Spleen (tissue), 7 donors: Measurements from ENCODE around the gene MBNL2.

Source experiments
- POLR2A ChIP-seq, 3 donors: fragments of 450-650 bp; IDR thresholded peaks; one replicate each; pipeline ENCODE4 v1.5.1; 2017; ENCODE audit warnings: antibody characterized with exemption in 3 of 3, mild to moderate bottlenecking in 1 of 3
- TF ChIP-seq, protein P1 (sequence below), 11 experiments: fragments of 200-600 bp in 7 of 11; fragments of 450-650 bp in 4 of 11; sonication (generic) in 4 of 11; IDR thresholded peaks in 8 of 11; conservative IDR thresholded peaks in 3 of 11; 1 replicate in 7 of 11; 2 replicates in 4 of 11; pipeline versions ENCODE4 v1.4.0 to v1.8.0; 2016 to 2021; ENCODE audit warnings: antibody characterized with exemption in 11 of 11, inconsistent platforms in 4 of 11, mild to moderate bottlenecking in 1 of 11
- donor health status: DM: no; HTN: no; CAD: no; lungs with moderate emphysema.
- donor health status: DM: no; HTN: no; CAD: no.
- donor health status: DM: no; HTN: no; CAD: no.

GRCh38 chr13:97306106-97306505 lies 84.0 kb downstream of the MBNL2 start:
- TF ChIP-seq, protein P1, sequence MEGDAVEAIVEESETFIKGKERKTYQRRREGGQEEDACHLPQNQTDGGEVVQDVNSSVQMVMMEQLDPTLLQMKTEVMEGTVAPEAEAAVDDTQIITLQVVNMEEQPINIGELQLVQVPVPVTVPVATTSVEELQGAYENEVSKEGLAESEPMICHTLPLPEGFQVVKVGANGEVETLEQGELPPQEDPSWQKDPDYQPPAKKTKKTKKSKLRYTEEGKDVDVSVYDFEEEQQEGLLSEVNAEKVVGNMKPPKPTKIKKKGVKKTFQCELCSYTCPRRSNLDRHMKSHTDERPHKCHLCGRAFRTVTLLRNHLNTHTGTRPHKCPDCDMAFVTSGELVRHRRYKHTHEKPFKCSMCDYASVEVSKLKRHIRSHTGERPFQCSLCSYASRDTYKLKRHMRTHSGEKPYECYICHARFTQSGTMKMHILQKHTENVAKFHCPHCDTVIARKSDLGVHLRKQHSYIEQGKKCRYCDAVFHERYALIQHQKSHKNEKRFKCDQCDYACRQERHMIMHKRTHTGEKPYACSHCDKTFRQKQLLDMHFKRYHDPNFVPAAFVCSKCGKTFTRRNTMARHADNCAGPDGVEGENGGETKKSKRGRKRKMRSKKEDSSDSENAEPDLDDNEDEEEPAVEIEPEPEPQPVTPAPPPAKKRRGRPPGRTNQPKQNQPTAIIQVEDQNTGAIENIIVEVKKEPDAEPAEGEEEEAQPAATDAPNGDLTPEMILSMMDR (IDR thresholded peaks at IDR 0.05 in 8 of 11, conservative IDR thresholded peaks at IDR 0.05 in 3 of 11) = no peak
- TF ChIP-seq POLR2A (IDR thresholded peaks at IDR 0.05) = no peak
